Fibroblast of the aortic adventitia (primary cell): ENCODE data around the gene MX2. TPM values are rescaled to one million over a fixed set of nuclear protein-coding genes. Genes with fewer than 3 reads are reported as not detected.

ENCODE experiments used
- DNase-seq: peaks from one replicate; pipeline ENCODE4 v3.0.0-alpha.2; 2010; ENCODE audit warnings: low read depth
- H3K4me3 ChIP-seq: 2 replicates; pipeline ENCODE4 v1.5.1; 2011; ENCODE audit warnings: low read depth, mild to moderate bottlenecking, control low read depth, low read length, moderate library complexity
- CTCF ChIP-seq: IDR thresholded peaks from 2 replicates; pipeline ENCODE4 v1.5.1; 2011; ENCODE audit warnings: mild to moderate bottlenecking, low read length, control low read depth, inconsistent platforms; ENCODE audit not compliant: insufficient read depth
- total RNA-seq: library from RNA; depleted of rRNA; stranded (reverse); fragments of >200 nt; gene quantifications from 2 replicates; pipeline ENCODE4 v1.2.3, GENCODE V29; 2012; ENCODE audit warnings: low replicate concordance

Gene MX2
- total RNA-seq, 1 donor: 4.2 TPM

- no peak for TF ChIP-seq CTCF
- no peak overlapping the region for H3K4me3 ChIP-seq
- no peak for DNase-seq
Observed at GRCh38 chr21:41374867-41375533, 13.2 kb downstream of the MX2 start.

- no peak overlapping the region for H3K4me3 ChIP-seq
- no peak for DNase-seq
- TF ChIP-seq CTCF: no peak
Observed at GRCh38 chr21:41375875-41376274, 14.0 kb downstream of the MX2 start.

- no peak for TF ChIP-seq CTCF
- no peak for DNase-seq
- no peak overlapping the region for H3K4me3 ChIP-seq
Observed at GRCh38 chr21:41377715-41378114, 15.9 kb downstream of the MX2 start.

- no peak for TF ChIP-seq CTCF
- no peak for DNase-seq
- H3K4me3 ChIP-seq: no peak overlapping the region
Observed at GRCh38 chr21:41378849-41379248, 17.0 kb downstream of the MX2 start.

- no peak overlapping the region for H3K4me3 ChIP-seq
- TF ChIP-seq CTCF: no peak
- no peak for DNase-seq
Observed at GRCh38 chr21:41379901-41380300, 18.1 kb downstream of the MX2 start.

GRCh38 chr21:41381731-41382130 lies 19.9 kb downstream of the MX2 start:
- no peak overlapping the region for H3K4me3 ChIP-seq
- DNase-seq: no peak
- TF ChIP-seq CTCF: no peak

GRCh38 chr21:41387042-41387819 lies 25.4 kb downstream of the MX2 start:
- no peak for TF ChIP-seq CTCF
- no peak overlapping the region for H3K4me3 ChIP-seq
- no peak for DNase-seq
